GM13976 (cell line): ENCODE data around the gene OCA2.

Experiments used
- DNase-seq: peaks from one replicate; pipeline ENCODE4 v3.0.0; 2012; ENCODE audit warnings: low spot score
- in situ Hi-C: fragments of 300-500 bp; cut with MboI; formaldehyde crosslinking; loops from one replicate; pipeline ENCODE4 v1.12.0; 2022; ENCODE audit warnings: low sequenced_read_pairs, mixed read lengths, inconsistent platforms; ENCODE audit not compliant: unreplicated experiment
- TF ChIP-seq, protein P1 (sequence below): IDR thresholded peaks from 2 replicates; pipeline ENCODE4 v1.5.1; 2012; ENCODE audit warnings: borderline replicate concordance, mild to moderate bottlenecking; ENCODE audit not compliant: insufficient read depth; ENCODE audit errors: extremely low read depth, missing control alignments, control extremely low read depth

OCA2 gene

DNA sequence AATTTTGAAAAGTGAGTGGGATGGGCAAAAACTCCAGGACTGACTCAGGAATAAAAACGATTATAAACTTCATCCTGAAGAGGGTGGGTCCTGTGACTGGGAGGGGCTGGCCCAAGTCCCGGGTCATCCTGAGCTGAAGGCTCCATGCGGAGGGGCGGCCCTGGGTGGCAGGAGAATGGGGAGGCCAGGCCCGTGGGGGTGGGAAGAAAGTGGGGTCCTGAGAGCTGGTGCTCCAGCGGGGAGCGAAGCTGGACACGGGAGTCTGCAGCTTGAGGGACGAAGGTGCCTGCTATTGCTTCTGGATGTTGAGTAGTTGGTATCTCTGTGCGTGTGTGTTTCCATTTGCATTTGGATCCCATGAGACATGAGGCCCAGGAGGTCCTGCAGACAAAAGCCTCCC, 4.7 kb upstream of the OCA2 start:
- in situ Hi-C loops, result no loop called here
- TF ChIP-seq, protein P1, sequence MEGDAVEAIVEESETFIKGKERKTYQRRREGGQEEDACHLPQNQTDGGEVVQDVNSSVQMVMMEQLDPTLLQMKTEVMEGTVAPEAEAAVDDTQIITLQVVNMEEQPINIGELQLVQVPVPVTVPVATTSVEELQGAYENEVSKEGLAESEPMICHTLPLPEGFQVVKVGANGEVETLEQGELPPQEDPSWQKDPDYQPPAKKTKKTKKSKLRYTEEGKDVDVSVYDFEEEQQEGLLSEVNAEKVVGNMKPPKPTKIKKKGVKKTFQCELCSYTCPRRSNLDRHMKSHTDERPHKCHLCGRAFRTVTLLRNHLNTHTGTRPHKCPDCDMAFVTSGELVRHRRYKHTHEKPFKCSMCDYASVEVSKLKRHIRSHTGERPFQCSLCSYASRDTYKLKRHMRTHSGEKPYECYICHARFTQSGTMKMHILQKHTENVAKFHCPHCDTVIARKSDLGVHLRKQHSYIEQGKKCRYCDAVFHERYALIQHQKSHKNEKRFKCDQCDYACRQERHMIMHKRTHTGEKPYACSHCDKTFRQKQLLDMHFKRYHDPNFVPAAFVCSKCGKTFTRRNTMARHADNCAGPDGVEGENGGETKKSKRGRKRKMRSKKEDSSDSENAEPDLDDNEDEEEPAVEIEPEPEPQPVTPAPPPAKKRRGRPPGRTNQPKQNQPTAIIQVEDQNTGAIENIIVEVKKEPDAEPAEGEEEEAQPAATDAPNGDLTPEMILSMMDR, result no peak
- no peak for DNase-seq

DNA sequence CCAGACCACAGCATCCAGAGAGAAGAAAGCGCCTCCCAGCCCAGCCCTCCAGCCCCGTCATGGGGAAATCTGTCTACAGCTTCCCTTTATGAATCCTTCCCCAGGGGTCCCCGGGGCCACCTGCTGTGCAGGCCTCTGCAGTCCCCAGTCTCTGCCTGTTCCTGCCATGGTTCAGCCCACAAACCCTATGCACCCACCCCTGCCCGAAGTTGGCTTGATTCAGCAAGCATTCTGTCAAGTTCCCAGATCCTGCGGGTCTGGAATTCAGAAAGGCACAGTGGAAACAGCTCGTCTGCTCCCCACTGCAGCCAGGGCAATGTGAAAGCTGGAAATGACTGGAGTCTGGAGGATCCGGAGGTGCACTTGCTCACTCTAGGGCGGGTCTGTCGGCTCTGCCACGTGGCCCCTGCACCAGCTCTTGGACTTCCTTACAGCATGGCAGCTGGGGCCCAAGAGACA, 2.9 kb upstream of the OCA2 start:
- TF ChIP-seq, protein P1, result no peak
- in situ Hi-C loops, result no loop called here
- DNase-seq, result no peak

DNA sequence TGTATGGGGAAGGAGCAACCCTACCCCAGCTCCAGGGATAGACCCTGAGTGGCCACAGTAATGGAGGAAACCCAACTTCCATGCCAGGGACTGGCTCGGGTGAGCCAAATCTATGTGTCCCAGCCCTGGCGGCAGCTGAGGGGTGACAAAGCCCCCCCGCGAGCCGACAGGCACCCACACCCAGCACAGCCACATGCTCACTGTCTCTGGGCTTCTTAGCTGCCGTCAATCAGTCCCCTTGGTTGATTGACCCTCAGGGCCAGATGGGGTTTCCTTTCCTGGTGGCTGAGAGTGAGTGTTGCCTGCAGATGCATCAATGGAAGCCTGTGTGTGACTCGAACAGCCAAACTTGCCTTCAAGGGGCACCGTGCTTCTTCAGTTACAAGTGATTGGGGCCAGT, 2.1 kb upstream of the OCA2 start:
- no peak for DNase-seq
- in situ Hi-C loops, result no loop called here
- TF ChIP-seq, protein P1, result no peak

DNA sequence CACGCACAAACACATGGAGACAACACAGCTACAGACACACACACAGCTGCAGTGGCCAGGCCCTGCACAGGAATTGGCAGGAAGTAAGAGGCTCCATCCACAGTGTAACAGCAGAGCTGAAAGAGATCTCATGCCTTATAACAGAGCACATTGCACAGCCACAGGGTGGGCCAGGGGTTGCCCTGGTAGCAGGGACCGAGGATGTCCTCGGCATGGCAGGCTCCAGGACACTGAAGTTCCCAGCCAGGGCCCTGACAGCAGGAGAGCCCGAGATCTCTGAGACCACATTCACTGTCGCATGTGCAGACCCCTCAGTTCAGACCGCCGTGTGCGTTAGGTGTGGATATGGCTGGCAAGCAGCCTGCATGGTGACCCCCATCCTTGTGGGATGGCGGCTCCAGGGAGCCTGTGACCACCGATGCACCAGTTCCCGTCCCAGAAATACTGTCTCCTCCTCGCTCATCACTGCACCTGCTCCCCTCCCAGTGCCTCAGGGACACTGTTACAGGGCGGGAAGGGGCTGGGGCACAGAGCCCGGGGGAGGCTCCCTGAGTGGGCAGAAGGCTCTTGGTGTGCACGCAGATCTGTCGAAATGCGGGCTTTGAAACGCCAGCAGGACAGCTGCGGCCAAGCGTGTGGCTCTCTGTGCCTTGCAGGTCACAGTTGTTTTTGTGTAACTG, 1.5 kb upstream of the OCA2 start:
- no peak for DNase-seq
- in situ Hi-C loops, result no loop called here
- TF ChIP-seq, protein P1, result no peak

DNA sequence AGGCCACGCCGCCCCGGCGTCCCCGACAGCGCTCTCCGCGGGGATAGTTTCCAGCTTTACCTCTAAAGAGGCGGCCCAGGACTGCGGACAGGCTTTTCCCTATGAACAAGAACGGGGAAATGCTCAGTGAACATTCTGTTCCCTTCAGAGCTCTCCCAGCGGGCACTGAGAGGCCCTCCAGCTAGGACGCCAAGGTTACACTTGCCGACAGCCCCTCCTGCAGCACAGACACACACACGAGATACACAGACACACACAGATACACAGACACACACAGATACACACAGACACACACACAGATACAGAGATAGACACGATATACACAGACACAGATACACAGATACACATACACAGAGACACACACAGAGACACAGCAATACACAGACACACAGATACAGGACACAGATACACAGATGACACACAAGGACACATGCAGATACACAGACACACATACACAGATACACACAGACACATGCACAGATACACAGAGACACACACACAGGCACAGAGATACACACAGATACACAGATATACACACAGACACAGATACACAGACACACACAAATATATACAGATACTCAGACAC, 533 bp upstream of the OCA2 start:
- DNase-seq, result no peak
- in situ Hi-C loops, result no loop called here
- TF ChIP-seq, protein P1, result no peak

DNA sequence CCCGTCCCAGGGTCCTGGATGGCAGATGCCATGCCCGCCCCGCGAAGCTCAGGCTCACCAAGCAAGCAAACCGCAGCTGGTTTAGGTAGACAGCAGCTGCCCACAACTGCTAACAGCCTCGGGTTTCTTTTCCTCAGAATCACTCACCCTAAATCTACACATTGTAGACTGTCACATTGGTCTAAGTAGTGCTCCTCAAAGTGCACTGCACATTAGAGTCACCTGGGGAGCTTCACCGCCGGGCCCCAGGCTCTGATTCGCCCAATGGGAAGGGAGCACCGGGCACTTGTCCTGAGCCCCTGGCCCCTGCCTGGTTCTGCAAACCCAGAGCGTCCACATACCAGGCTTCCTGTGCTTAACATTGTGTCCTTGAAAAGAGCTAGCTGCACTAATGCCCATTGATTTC, 752 bp downstream of the OCA2 start:
- DNase-seq, result no peak
- TF ChIP-seq, protein P1, result no peak
- in situ Hi-C loops, result no loop called here
